ENCODE data around the gene ATL2. TPM values are rescaled to one million over a fixed set of nuclear protein-coding genes. Genes with fewer than 3 reads are reported as not detected.

Gene ATL2
- total RNA-seq, 1 experiment from 2014 or later, result 95.4 TPM

DNA sequence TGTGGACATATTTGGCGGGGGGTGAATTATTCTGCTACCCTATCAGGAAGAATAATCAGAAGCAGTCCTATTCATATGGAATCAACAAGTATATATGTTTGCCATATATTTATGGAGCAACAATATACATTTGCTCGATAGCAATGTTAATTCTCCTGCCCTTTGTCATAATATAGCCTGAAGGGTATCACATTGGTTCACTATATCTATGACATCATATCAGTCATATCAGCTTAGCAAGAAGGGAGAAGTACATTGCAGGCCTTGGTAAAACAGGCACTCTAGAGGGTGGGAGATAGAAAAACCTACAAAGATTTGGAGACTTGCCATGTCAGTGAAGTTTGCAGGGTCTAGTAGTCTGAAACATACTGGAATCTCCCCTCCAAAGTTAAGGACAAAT, 128.4 kb downstream of the ATL2 start:
- DNase-seq (ENCODE audit: low read depth), result no peak

DNA sequence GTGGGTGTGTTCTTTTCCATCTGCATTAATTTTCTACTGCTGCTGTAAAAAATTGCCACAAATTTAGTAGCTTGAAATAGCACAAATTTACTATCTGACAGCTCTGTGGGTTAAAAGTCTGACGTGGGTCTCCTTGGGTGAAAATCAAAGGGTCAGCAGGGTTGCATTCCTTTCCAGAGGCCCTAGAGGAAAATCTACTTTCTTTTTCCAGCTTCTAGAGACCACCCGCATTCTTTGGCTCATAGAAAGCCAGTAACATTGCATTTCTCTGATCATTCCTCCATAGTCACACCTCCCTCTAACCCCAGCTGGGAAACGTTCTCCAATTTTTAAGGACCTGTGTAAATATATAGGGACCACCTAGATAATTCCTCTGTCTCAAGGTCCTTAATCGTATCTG, 128.8 kb downstream of the ATL2 start:
- DNase-seq (ENCODE audit: low read depth), result no peak

DNA sequence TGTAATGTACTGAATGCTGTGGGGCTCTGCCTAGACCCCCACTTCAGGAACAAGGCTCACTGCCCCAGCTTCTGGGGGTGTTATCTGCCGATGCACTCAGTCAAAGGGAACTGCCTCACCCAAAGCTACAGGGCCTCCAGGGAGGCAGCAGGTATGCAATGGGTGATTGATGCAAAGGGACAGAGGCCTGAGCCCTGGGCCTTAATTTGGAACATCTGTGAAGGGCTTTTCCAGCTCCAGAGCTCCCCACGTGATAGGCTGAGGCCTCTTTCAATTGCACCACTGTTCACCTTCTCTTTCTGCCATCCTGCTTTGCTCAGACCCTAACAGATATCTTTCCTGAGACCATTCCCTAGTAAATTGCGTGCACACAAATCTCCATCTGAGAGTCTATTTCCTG, 131.0 kb downstream of the ATL2 start:
- no peak for DNase-seq (ENCODE audit: low read depth)

DNA sequence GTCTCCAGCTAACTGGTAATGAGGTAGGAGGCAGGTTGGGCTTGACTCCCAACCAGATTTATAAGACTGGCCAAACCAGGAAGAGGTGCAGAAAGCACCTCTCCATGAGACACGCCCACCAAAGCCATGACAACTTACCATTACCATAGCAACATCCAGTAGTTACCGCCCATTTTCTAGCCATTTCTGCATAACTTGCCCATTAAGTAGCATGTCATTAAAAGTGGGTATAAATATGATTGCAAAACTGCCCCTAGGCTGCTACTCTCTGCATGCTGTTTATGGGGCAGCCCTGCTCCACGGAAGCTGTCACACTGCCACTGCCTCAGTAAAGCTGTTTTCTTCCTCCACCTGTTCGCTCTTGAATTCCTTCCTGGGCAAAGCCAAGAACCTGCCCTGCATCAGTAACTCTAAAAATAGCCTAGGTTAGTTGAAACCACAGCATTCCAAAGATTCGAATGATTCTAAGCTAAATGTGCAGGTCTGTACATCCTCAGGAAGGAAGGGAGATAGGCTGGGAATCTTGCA, 131.9 kb downstream of the ATL2 start:
- DNase-seq (ENCODE audit: low read depth), result no peak

DNA sequence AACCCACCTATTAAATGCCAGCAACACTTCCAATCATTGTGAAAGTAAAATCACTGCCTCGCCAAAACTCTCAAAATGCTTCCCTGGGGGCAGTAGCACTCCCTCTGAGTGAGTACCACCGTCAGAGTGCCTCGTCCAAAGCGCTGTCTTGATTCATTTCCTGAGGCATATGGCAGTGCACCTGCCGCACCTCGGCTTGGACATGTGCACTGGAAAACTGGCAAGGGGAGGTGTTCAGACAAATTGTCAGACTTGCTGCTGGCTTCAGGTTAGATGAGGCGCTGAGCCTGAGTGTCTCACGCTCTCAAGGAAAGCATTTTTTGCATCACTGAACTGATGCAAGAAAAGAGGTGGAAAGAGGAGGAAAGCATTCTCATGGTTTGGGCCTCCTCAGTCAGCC, 132.8 kb downstream of the ATL2 start:
- no peak for DNase-seq (ENCODE audit: low read depth)

Other genes with a start within 250 kb of the ATL2 start
- gene HNRNPLL, start 225.7 kb upstream of the ATL2 start, total RNA-seq (2014; rRNA removed; shearing (Covaris generic)), result 61.8 and 83.1 TPM in 2 replicates